ENCODE results near the gene SUN5.

DNA sequence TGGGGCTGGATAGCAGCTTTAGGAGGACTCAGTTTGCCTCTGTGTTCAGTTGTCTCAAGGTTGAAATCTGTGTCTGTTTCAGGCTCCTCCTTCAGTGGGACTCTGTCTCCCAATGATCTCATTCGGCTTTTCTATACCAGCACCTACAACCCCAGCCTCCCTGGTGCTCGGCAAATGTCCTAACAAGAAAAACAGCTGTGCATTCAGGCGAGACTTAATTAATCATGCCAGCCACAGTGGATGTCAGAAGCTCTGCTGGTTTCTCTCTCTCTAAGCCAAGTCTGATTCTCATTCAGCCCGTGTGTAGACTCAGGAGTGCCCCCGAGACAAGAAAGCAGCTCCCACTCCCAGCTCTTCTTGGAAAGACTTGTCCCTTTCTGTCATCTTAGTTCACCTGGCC is 46.8 kb downstream of the SUN5 start:
- TF ChIP-seq, protein P1, sequence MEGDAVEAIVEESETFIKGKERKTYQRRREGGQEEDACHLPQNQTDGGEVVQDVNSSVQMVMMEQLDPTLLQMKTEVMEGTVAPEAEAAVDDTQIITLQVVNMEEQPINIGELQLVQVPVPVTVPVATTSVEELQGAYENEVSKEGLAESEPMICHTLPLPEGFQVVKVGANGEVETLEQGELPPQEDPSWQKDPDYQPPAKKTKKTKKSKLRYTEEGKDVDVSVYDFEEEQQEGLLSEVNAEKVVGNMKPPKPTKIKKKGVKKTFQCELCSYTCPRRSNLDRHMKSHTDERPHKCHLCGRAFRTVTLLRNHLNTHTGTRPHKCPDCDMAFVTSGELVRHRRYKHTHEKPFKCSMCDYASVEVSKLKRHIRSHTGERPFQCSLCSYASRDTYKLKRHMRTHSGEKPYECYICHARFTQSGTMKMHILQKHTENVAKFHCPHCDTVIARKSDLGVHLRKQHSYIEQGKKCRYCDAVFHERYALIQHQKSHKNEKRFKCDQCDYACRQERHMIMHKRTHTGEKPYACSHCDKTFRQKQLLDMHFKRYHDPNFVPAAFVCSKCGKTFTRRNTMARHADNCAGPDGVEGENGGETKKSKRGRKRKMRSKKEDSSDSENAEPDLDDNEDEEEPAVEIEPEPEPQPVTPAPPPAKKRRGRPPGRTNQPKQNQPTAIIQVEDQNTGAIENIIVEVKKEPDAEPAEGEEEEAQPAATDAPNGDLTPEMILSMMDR (IDR thresholded peaks at IDR 0.05), result no peak
- TF ChIP-seq JUN (CRISPR knock-in tag; IDR thresholded peaks at IDR 0.05), result no peak
- no peak for TF ChIP-seq ATF2 (CRISPR knock-in tag; IDR thresholded peaks at IDR 0.05; ENCODE audit: borderline replicate concordance, low read depth)
- TF ChIP-seq GTF2I (CRISPR knock-in tag; conservative IDR thresholded peaks at IDR 0.05), result no peak
- TF ChIP-seq ZSCAN18 (CRISPR knock-in tag; IDR thresholded peaks at IDR 0.05), result no peak
- TF ChIP-seq TEAD4 (CRISPR knock-in tag; IDR thresholded peaks at IDR 0.05), result no peak
- TF ChIP-seq MAX (CRISPR knock-in tag; IDR thresholded peaks at IDR 0.05), result no peak
- TF ChIP-seq, protein P2, sequence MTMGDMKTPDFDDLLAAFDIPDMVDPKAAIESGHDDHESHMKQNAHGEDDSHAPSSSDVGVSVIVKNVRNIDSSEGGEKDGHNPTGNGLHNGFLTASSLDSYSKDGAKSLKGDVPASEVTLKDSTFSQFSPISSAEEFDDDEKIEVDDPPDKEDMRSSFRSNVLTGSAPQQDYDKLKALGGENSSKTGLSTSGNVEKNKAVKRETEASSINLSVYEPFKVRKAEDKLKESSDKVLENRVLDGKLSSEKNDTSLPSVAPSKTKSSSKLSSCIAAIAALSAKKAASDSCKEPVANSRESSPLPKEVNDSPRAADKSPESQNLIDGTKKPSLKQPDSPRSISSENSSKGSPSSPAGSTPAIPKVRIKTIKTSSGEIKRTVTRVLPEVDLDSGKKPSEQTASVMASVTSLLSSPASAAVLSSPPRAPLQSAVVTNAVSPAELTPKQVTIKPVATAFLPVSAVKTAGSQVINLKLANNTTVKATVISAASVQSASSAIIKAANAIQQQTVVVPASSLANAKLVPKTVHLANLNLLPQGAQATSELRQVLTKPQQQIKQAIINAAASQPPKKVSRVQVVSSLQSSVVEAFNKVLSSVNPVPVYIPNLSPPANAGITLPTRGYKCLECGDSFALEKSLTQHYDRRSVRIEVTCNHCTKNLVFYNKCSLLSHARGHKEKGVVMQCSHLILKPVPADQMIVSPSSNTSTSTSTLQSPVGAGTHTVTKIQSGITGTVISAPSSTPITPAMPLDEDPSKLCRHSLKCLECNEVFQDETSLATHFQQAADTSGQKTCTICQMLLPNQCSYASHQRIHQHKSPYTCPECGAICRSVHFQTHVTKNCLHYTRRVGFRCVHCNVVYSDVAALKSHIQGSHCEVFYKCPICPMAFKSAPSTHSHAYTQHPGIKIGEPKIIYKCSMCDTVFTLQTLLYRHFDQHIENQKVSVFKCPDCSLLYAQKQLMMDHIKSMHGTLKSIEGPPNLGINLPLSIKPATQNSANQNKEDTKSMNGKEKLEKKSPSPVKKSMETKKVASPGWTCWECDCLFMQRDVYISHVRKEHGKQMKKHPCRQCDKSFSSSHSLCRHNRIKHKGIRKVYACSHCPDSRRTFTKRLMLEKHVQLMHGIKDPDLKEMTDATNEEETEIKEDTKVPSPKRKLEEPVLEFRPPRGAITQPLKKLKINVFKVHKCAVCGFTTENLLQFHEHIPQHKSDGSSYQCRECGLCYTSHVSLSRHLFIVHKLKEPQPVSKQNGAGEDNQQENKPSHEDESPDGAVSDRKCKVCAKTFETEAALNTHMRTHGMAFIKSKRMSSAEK (CRISPR knock-in tag; IDR thresholded peaks at IDR 0.05; ENCODE audit: borderline replicate concordance), result no peak
- no peak for TF ChIP-seq ZNF263 (CRISPR knock-in tag; IDR thresholded peaks at IDR 0.05; ENCODE audit: low read depth)
- TF ChIP-seq ERG (CRISPR knock-in tag; IDR thresholded peaks at IDR 0.05), result no peak
- TF ChIP-seq, protein P3, sequence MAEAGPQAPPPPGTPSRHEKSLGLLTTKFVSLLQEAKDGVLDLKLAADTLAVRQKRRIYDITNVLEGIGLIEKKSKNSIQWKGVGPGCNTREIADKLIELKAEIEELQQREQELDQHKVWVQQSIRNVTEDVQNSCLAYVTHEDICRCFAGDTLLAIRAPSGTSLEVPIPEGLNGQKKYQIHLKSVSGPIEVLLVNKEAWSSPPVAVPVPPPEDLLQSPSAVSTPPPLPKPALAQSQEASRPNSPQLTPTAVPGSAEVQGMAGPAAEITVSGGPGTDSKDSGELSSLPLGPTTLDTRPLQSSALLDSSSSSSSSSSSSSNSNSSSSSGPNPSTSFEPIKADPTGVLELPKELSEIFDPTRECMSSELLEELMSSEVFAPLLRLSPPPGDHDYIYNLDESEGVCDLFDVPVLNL (CRISPR knock-in tag; IDR thresholded peaks at IDR 0.05; ENCODE audit: borderline replicate concordance, low read depth), result no peak
- TF ChIP-seq TCF7 (CRISPR knock-in tag; IDR thresholded peaks at IDR 0.05; ENCODE audit: low read depth), result no peak
